Right atrium auricular region (tissue), 2 donors: Measurements from ENCODE around the gene ARV1. TPM values are rescaled to one million over a fixed set of nuclear protein-coding genes. Genes with fewer than 3 reads are reported as not detected.

Source experiments
- DNase-seq: peaks from one replicate; pipeline ENCODE4 v3.0.0-alpha.2; 2019; ENCODE audit warnings: low spot score
- H3K27ac ChIP-seq, 2 donors: fragments of 200-600 bp; sonication (generic); 1 replicate in 1 of 2; 2 replicates in 1 of 2; pipeline ENCODE4 v1.5.1; 2016 to 2019
- H3K27me3 ChIP-seq, 2 donors: fragments of 200-600 bp; sonication (generic); one replicate each; pipeline versions ENCODE4 v1.5.1 to v1.6.0; 2017 to 2019
- H3K36me3 ChIP-seq: fragments of 200-600 bp; sonication (generic); one replicate; pipeline ENCODE4 v1.5.1; 2016
- H3K4me1 ChIP-seq, 2 donors: fragments of 200-600 bp; sonication (generic); one replicate each; pipeline versions ENCODE4 v1.5.1 to v1.6.0; 2017 to 2019
- H3K4me3 ChIP-seq, 2 donors: fragments of 200-600 bp; sonication (generic); 1 replicate in 1 of 2; 2 replicates in 1 of 2; pipeline ENCODE4 v1.5.1; 2017 to 2019; ENCODE audit warnings: mild to moderate bottlenecking in 1 of 2, moderate library complexity in 1 of 2
- H3K9me3 ChIP-seq, 2 donors: fragments of 200-600 bp; sonication (generic); one replicate each; pipeline ENCODE4 v1.5.1; 2019
- total RNA-seq, 2 donors: library from RNA; depleted of rRNA; stranded (reverse); fragments of >200 nt; gene quantifications; one replicate each; pipeline ENCODE4 v1.1.0, GENCODE V29; 2016
- TF ChIP-seq, protein P1 (sequence below), 2 donors: fragments of 200-600 bp; sonication (generic); IDR thresholded peaks; one replicate each; pipeline ENCODE4 v1.5.1; 2019; ENCODE audit warnings: antibody characterized with exemption in 2 of 2

ARV1 gene
- total RNA-seq, 2 donors from 2014 or later: 19.6 to 36.5 TPM

DNA sequence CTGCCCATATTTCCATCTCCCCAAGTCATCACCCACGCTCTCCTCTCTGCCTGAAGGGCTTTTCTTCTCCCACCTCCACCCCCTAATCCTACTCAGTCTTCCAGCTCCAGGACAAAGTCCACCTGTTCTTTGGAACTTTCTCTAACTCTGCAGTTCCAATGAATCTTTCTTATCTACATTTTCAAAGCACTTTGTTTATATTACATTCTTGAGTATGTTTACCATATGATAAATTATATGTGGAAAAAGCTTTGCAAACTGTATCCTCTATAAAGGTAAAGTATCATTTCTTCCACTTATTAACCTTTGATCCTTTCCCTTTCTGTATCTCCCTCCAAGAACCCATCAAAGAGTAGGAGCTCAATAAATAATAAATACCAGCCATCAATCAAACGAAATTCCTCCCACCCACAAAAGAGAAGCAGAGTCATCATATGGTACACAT is 39.9 kb upstream of the ARV1 start:
- TF ChIP-seq, protein P1, sequence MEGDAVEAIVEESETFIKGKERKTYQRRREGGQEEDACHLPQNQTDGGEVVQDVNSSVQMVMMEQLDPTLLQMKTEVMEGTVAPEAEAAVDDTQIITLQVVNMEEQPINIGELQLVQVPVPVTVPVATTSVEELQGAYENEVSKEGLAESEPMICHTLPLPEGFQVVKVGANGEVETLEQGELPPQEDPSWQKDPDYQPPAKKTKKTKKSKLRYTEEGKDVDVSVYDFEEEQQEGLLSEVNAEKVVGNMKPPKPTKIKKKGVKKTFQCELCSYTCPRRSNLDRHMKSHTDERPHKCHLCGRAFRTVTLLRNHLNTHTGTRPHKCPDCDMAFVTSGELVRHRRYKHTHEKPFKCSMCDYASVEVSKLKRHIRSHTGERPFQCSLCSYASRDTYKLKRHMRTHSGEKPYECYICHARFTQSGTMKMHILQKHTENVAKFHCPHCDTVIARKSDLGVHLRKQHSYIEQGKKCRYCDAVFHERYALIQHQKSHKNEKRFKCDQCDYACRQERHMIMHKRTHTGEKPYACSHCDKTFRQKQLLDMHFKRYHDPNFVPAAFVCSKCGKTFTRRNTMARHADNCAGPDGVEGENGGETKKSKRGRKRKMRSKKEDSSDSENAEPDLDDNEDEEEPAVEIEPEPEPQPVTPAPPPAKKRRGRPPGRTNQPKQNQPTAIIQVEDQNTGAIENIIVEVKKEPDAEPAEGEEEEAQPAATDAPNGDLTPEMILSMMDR (IDR thresholded peaks at IDR 0.05): no peak
- no peak overlapping the region for H3K27ac ChIP-seq
- no peak for DNase-seq
- no peak overlapping the region for H3K4me3 ChIP-seq
- H3K4me1 ChIP-seq: no peaks in the 10 kb centered on the region
- no peaks in the 10 kb centered on the region for H3K9me3 ChIP-seq
- H3K36me3 ChIP-seq: peaks cover 7% of the 10 kb centered on the region
- H3K27me3 ChIP-seq: no peaks in the 10 kb centered on the region

DNA sequence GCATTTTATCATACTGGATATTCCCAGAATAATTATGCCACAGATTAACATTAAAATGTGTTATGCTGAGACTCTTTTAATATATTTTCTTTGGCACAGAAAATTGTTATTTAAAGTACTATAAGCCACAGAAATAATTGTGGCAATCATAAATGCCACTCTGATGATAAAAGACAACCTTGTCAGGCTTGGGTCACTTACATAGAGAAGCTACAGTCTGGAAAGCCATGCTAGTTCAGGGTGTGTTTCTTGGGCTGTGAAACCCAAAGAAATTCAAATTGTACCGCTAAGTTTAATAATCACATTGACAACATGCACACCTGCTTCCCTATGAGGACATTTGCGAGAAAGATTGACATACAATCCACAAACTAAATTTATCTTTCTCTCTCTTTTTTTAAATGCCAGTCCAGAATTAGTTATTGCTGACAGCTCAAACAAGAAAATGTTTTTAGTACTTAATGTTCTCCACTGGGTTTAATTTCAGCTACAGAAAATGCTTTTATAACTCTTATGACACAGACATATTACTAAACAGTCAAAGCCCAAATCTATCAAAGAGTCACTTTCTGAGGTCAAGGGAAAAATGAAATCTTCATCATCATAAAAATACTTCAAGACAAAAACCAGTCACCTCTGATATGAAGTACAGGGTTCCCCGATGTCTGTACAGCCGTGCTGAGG is 38.9 kb upstream of the ARV1 start:
- peaks cover 7% of the 10 kb centered on the region for H3K36me3 ChIP-seq
- H3K9me3 ChIP-seq: no peaks in the 10 kb centered on the region
- no peaks in the 10 kb centered on the region for H3K27me3 ChIP-seq
- DNase-seq: no peak
- no peak overlapping the region for H3K4me3 ChIP-seq
- H3K27ac ChIP-seq: no peak overlapping the region
- TF ChIP-seq, protein P1 (IDR thresholded peaks at IDR 0.05): no peak
- no peaks in the 10 kb centered on the region for H3K4me1 ChIP-seq

DNA sequence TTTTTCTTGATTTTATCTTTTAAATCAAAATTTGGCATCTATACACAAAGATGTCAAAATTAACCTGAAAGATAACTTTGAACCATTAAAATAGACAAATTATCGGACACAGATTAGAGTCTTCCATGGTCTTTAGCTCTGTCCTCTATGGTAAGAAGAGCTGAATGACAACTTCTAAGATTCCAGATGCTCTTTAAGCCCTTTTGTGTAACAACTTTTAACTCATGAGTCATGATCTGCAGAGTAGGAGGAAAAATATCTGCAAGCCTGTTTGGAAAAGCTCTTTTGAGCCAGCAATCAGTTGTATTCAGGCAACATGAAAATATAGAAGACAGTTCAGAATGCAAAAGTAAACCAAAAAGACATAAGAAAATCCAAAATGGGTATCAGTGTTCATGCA is 38.0 kb upstream of the ARV1 start:
- TF ChIP-seq, protein P1 (IDR thresholded peaks at IDR 0.05): no peak
- H3K27ac ChIP-seq: no peak overlapping the region

DNA sequence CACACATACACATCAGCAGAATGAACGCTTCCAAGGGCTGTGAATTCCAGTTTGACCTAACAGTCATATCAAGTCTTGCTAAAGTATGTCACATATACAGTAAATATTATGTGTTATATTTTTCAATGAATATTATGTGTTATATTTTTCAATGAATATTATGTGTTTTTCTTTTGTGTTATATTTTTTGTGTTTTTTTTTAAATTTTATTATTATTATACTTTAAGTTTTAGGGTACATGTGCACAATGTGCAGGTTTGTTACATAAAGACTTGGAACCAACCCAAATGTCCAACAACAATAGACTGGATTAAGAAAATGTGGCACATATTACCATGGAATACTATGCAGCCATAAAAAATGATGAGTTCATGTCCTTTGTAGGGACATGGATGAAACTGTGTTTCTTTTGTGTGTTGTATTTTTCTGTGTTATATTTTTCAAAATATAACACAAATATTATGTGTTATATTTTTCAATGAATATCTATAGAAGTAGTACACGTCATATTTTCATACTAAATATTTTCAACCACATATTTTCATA is 35.8 kb upstream of the ARV1 start:
- Histone ChIP-seq H3K4me1 (no peaks in the 10 kb centered on the region), H3K27ac (no peak overlapping the region), H3K4me3 (no peak overlapping the region), H3K27me3 (no peaks in the 10 kb centered on the region), H3K36me3 (peaks cover 10% of the 10 kb centered on the region), H3K9me3 (no peaks in the 10 kb centered on the region)
- DNase-seq: no peak
- TF ChIP-seq, protein P1 (IDR thresholded peaks at IDR 0.05): no peak

More for the DNA sequence above, 38.0 kb upstream of the ARV1 start:
- H3K4me3 ChIP-seq: no peak overlapping the region
- no peaks in the 10 kb centered on the region for H3K9me3 ChIP-seq
- peaks cover 14% of the 10 kb centered on the region for H3K36me3 ChIP-seq
- no peak for DNase-seq
- H3K4me1 ChIP-seq: no peaks in the 10 kb centered on the region
- no peaks in the 10 kb centered on the region for H3K27me3 ChIP-seq

DNA sequence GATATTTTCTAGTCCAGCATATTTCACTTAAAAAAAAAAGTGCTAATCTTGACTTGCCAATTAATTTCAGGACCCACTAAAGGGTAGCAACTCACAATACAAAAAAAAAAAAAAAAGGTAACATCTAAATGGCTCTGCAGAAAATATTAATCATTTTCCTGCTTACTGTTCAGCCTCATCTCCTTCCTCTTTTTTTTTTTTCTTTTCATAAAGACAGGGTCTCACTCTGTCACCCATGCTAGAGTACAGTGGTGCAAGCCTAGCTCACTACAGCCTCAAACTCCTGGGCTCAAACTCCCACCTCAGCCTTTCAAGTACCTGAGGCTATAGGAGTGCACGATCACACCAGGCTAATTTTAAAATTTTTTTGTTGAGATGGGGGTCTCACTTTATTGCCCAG is 30.6 kb upstream of the ARV1 start:
- no peak for DNase-seq
- Histone ChIP-seq H3K27me3 (no peaks in the 10 kb centered on the region), H3K27ac (no peak overlapping the region), H3K36me3 (peaks cover 7% of the 10 kb centered on the region), H3K9me3 (no peaks in the 10 kb centered on the region), H3K4me3 (no peak overlapping the region), H3K4me1 (no peaks in the 10 kb centered on the region)
- TF ChIP-seq, protein P1 (IDR thresholded peaks at IDR 0.05): no peak
